NCI-H1694 treated with DMSO at 0.1 percent for 48 hours (cell line): ENCODE data around the gene TYK2.

Experiments
- DNase-seq: peaks from one replicate; lab custom pipeline; 2025; lab: John Stamatoyannopoulos, UW

TYK2 gene

DNA sequence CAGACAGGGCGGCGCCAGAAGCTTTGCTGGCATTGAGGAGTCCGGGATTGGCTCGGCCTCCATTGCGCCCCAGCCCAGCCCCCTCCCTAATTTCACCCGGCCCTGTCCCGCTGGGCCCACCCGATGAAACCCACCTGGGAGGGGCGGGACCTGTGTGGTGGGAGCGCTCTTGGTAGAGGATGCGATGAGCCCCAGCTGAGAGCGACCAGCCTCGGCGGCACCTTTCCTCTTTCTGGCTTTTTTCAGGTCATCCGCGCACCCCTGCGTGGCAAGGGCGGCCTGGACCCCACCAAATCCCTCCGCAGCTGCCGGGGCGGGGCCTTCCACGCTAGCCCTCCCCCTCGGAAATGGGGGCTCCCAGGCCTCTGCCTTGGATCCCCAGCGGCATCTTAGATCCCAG lies 70.9 kb downstream of the TYK2 start, which contains the start of gene ZGLP1:
Gene ZGLP1, minus strand, starts transcription at position 393 of the 400 bp plus-strand sequence.
- no peak for DNase-seq

DNA sequence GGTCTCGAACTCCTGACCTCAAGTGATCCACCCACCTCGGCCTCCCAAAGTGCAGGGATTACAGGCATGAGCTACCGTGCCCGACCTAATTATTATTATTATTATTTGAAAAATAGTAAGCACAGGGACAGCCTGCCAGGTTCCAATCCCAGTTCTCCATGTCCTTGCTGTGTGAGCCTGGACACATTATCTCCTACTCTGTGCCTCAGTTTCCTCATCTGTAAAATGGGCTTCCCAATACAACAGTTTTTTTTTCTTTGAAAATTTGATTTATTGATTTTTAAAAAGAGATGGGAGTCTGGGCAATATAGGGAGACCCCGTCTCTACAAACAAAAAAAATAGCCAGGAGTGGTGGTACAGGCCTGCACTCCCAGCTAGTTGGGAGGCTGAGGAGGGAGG lies 74.0 kb downstream of the TYK2 start:
- DNase-seq = no peak

DNA sequence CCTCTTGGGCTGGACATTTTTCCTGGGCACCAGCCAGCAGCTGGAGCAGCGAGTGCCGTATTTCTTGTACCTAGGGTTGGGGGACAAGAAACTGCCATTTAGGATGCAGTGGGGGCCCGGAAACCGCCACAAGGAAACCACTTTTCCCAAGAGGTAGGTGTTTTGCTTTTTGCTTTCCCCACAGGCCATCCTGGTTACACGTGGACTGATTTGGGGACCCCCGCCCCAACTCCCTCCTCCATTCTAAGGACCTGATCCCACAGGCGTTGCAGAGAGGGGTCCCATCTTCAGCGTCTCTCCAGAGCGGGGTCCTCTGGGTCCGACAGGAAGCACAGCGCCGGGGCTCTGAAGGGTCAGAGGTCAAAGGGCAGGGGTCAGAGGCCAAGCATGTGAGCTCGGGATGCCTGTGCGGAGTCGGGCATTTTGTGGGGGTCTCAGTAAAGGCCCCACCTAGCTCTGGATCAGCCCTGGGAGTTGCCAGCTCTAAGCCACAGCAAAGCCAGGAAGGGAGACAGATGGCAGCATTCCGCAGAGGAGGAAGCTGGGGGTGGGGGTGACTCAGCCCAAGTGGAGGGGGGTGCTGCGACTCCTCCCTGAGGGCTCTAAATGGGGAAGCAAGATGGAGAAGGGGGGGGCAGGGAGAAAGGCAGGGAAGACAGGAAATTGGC lies 75.1 kb downstream of the TYK2 start:
- DNase-seq = peak; percentile 15
